Left kidney (tissue), 8 donors: ENCODE data around the gene PARPBP. TPM values are rescaled to one million over a fixed set of nuclear protein-coding genes. Genes with fewer than 3 reads are reported as not detected.
"Not testable (repeated sequence)": the region's sequence is repeated elsewhere in the genome, so short reads cannot be mapped to it uniquely, and the experiment has no call there.

Source experiments
- DNase-seq: peaks from one replicate; pipeline ENCODE4 v3.0.0-alpha.2; 2013
- long read RNA-seq, 8 donors: transcript quantifications; one replicate each; lab custom pipeline, GENCODE V29; 2026
- polyA plus RNA-seq: library from polyadenylated mRNA; unstranded; fragments of 120-200 nt; gene quantifications from one replicate; pipeline ENCODE4 v1.2.1, GENCODE V29; 2013; ENCODE audit not compliant: insufficient read length

PARPBP gene, protein sequence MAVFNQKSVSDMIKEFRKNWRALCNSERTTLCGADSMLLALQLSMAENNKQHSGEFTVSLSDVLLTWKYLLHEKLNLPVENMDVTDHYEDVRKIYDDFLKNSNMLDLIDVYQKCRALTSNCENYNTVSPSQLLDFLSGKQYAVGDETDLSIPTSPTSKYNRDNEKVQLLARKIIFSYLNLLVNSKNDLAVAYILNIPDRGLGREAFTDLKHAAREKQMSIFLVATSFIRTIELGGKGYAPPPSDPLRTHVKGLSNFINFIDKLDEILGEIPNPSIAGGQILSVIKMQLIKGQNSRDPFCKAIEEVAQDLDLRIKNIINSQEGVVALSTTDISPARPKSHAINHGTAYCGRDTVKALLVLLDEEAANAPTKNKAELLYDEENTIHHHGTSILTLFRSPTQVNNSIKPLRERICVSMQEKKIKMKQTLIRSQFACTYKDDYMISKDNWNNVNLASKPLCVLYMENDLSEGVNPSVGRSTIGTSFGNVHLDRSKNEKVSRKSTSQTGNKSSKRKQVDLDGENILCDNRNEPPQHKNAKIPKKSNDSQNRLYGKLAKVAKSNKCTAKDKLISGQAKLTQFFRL
- 18.3 TPM for polyA plus RNA-seq
- long read RNA-seq, donor 1, partial matches to known transcripts = 0 of 1 reads
- long read RNA-seq, donor 1, other reads (novel, unspliced or antisense) = 0 of 1 reads
- long read RNA-seq, donor 2, partial matches to known transcripts = 0 of 2 reads
- long read RNA-seq, donor 2, other reads (novel, unspliced or antisense) = 0 of 2 reads
- long read RNA-seq, donor 3, partial matches to known transcripts = 0 of 3 reads
- long read RNA-seq, donor 3, other reads (novel, unspliced or antisense) = 0 of 3 reads
- long read RNA-seq, donor 4 = 0 reads
- long read RNA-seq, donor 5, partial matches to known transcripts = 0 of 3 reads
- long read RNA-seq, donor 5, other reads (novel, unspliced or antisense) = 0 of 3 reads
- long read RNA-seq, donor 6, partial matches to known transcripts = 0 of 1 reads
- long read RNA-seq, donor 6, other reads (novel, unspliced or antisense) = 0 of 1 reads
- long read RNA-seq, donor 7, partial matches to known transcripts = 0 of 3 reads
- long read RNA-seq, donor 7, other reads (novel, unspliced or antisense) = 0 of 3 reads
- long read RNA-seq, donor 8 = 0 reads

DNA sequence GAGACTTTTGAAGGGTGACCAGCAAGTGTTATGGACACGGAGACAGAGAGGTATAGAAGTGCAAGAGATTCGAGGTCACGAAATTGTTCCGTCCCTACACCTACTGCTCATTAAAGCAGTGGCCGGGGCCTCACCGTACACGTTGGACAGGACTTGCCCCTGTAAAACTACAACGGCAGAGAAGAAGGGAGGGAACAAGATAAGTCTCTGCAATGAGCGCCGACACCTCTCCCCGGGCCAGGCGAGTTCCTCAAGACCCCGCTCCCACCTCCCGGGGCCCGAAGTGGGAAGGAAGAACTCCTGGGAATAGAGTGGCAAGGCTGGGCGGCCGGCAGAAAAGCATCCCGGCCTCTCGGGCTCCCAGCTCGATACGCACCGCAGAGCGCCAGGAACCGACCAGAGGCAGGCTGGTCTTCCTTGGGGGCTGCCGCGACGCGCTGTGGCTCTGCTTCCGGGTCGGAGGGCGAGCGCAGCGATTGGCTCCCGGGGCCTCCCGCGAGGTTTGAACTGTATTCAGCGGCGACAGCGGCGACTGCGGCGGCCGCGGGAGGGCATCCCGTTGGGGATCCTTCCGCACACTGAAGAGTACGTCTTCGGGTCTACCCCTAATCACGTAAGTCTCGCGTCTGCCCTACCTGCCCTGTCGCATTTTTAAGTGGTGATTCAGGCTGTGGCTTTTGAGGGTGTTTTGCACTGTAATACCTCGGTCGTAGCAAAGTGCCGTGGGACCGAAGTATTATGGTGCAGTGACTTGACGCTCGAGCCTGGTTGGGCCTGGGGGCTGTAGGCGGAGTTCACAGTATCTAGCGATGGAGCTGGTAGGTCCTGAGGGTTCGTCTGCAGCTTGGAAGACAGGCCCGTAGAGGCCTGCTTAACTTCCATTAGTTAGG is at the start of gene PARPBP, which contains the start of gene NUP37:
Gene PARPBP, plus strand, starts transcription at position 510 of the 890 bp plus-strand sequence. CDS start 3,706 bp downstream, outside the sequence.
Gene NUP37, minus strand, starts transcription at position 441 of the 890 bp plus-strand sequence. CDS start 1,596 bp downstream, outside the sequence.
- DNase-seq = peak; percentile 88

DNA sequence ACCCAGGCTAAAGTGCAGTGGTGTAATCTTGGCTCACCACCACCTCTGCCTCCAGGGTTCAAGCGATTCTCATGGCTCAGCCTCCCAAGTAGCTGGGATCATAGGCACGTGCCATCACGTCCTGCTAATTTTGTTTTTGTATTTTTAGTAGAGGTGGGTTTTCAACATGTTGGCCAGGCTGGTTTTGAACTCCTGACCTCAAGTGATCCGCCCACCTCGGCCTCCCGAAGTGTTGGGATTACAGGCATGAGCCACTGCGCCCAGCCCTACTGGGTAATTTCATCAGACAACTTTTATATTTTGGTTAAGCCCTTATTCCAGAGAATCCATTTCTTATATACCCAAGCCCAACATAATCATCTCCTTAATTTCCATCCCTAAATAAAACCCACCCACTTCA is 47.9 kb upstream of the PARPBP start:
- not testable (repeated sequence) for DNase-seq

DNA sequence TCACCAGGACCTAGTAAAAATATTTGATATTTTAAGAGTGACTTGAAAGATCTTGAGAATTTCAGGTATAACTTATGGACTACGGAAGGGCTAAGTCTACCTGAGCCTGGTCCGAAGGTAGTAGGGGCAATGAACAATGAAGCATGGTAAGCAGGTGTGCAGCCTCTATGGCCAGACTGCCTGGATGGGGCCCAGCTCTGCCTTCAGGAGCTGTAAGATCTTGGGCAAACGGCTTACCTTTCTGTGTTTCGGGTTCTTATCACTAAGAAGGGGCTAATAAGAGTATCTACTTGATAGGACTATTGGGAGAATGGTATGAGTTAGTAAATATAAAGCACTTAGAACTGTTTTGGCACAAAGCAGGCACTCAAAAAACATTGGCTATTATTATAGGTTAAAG is 39.1 kb upstream of the PARPBP start:
- DNase-seq = no peak

DNA sequence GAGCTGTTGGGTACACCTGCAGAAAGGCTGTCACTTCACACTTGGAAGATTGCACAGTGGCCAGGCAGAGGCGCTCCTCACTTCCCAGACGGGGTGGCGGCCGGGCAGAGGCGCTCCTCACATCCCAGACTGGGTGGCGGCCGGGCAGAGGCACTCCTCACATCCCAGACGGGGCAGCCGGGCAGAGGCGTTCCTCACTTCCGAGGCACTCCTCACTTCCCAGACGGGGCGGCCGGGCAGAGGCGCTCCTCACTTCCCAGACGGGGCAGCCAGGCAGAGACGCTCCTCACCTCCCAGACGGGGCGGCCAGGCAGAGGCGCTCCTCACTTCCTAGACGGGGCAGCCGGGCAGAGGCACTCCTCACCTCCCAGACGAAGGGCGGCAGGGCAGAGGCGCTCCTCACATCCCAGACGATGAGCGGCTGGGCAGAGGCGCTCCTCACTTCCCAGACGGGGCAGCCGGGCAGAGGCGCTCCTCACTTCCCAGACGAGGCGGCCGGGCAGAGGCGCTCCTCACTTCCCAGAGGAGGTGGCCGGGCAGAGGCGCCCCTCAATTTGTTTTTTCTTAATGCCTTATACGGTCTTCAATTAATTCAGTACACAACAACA is 30.7 kb upstream of the PARPBP start:
- not testable (repeated sequence) for DNase-seq

DNA sequence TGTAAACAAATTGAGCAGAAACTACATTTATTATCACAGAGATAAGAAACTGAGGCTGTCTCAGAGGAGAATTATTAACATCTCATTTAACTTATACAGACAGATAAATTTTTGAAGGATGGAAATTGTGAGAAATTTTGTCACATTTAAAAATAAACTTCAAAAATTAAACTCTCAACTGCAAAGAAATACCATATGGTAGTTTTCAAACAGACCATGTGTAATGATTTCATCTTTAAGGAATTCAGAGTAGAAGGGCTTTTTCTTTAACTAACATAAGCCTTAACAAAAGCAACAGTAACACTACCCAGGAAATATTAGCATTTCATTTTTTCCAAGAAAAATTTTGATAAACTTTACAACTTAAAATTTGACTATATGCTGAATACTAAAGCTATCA is 26.7 kb upstream of the PARPBP start:
- DNase-seq = no peak

DNA sequence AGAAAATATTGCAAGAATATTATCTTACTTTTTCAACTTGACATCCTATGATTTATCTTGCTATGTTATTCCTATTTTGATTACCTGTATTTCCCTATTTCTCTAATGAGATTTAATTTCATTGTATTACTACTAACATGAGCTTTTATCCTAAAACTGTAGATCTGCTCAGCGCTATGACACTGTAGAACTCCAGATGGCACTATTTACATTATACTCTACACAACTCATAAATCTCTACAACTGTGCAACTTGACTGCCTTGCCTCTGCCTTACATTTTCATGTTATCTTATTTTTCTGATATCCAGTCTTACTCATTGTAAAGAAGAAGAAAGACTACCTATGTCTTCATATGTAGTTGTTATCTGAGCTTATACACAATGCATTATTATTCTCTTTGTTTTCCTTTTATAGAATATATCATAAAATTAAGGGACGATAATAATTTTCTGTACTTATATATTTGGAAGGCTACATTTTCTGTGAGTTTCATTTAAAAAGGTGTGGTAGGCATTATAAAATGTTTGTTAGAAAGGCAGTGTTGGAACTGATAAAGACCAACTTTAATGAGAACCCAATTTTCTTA is 24.2 kb upstream of the PARPBP start:
- no peak for DNase-seq

DNA sequence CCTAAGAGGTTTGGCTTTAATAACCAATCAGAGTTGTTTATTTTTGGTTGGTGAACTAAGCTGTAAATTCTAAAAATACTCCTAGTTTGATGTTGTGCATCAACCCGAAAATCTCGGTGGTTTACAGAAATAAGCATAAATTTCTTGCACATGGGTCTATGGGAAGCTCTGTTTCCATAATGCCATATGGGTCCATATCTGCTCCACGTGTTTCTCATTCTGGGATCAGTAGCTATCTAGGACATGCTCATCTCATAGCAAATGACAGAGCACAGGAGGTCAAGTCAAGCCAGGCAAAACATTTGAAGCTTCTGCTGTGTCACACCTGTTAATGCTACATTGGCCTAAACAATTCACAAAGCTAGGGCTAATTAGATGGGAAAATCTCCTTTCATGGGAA is 23.1 kb upstream of the PARPBP start:
- DNase-seq = no peak

DNA sequence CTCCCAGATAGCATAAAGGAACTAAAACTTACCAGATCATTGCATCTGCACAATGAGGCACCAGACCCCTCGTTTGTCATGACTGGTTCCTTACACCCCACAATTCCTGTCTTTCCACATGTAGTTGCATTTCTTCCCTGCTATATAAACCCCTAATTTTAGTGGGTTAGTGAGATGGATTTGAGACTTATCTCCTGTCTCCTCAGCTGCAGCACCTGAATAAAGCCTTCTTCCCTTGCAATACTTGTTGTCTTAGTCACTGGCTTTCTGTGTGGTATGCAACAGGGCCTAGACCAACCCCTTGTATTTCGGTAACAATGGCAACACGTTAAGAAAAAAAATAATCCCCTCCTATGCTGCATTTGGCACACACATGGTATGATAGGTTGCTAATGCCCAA is 13.1 kb upstream of the PARPBP start:
- no peak for DNase-seq

DNA sequence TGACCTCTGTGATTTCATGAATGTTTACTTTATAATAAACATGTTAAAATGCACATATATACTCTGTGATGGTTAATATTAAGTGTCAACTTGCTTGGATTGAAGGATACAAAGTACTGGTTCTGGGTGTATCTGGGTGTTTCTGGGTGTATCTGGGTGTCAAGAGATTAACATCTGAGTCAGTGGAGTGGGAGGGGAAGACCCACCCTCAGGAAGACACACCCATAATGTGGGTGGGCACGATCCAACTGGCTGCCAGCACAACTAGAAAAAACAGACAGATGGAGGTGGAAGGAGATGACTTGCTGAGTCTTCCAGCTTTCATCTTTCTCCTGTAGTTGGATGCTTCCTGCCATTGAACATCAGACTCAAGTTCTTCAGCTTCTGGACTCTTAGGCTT is 12.0 kb upstream of the PARPBP start:
- no peak for DNase-seq

DNA sequence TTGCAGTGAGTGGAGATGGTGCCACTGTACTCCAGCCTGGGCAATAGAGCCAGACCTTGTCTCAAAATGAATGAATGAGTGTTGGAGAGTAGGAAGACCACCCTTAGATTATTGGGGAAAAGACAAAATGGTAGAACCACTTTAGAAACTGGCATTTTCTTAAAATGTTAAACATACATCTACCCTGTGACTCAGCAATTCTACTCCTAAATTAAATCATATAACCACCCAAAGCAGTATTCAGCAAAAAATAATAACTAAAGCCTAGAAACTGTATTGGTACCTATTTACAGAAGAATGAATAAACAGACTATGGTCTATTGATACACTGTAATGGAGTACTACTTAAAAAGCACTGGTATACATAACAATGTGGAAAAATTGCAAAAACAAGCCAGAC is 9.2 kb upstream of the PARPBP start:
- DNase-seq = no peak

DNA sequence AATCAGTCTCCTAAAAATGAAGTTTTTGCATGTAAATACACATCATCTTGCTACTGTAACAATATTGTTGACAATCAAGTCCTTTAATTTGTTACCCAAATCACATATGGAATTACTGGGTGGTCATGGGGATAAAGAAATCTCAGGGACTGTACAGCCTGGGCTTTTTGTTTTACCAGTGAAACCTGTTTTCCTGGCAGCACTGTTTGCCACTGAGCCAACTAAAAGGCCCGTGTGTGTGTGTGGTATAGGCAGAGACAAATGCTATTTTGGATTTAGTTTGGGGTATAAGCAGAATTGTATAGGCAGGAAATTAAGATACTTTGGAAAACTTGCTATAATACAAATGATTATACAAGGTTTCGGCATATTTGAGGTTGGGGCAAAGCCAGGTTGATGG is 5.8 kb upstream of the PARPBP start:
- DNase-seq = no peak

DNA sequence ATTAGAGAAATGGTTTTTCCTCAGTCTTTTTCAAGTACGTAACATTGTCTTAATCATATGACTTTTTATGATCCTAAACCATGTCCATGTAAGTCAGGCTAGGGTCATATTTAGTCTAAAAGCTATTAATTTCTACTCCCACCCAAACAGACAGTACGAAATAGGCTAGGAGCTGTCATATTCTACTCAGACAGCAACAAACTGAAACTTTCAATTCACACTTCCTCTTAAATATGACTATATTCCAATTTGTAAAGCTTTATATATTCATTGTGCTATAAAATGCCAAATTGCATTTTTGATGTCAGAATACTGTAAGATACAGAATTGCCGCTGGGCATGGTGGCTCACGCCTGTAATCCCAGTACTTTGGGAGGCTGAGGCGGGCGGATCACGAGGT is 3.6 kb upstream of the PARPBP start:
- DNase-seq = no peak

DNA sequence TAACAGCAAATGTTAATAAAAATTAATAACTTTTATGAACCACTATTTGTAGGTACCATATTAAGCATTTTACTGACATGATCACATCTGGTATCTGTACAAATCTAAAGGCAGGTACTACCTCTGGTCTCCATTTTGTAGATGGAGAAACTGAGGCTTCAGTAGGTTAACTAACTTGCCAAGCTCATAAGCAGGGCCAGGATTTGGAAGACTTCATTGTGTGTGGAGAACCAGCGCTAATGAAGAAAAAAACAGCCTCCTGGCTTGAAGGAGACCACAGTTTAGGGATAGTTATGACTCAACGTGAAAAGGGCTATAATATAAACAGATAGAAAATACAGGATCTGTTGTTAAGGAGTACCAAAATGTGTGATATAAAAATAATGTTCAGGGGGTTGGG is 1.1 kb upstream of the PARPBP start:
- DNase-seq = no peak

DNA sequence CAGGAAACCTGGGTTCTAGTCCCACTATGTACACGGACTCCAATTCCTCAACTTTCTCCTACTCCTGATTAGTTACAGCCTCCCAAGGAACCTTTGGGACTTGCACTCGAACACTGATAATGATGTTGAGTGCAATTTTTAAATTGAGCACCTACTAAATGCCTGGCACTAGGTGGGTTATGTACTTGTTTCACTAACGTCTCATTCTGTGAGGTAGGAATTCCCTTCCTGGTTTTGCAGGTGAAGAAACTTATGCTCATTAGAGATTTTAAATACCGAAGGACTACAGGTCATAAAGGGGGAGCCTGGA is 536 bp downstream of the PARPBP start:
- DNase-seq = no peak

DNA sequence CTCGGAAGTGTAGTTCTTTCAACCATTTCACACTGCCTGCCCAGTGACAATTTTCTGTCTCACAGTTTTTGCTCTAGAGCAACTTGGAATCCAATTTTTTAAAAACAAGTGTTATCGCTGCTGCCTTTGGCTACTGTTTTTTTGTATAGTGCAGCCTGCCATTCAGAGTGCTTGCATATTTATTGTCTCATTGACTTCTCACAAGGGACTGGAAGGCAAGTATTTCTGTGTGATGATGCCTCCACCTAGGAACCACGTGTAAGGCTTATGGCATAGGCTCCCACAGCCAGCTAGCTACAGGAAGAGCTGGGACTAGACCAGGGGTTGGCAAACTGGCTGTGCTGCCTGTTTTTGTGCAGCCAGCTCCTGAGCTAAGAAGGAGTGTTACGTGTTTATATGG is 903 bp downstream of the PARPBP start:
- no peak for DNase-seq

DNA sequence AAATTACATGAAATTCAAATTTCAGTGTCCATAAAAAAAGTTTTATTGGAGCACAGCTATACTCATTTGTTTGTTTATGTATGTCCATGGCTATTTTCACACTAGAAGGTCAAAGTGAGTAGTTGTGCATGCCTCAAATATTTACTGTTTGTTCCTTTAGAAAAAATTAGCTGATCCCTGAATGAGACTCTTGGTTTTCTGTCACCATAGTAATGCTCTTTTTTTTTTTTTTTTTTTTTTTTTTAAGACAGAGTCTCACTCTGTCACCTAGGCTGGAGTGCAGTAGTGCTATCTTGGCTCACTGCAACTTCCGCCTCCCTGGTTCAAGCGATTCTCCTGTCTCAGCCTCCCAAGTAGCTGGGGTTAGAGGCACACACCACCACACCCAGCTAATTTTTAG is 1.3 kb downstream of the PARPBP start:
- DNase-seq = not testable (repeated sequence)

DNA sequence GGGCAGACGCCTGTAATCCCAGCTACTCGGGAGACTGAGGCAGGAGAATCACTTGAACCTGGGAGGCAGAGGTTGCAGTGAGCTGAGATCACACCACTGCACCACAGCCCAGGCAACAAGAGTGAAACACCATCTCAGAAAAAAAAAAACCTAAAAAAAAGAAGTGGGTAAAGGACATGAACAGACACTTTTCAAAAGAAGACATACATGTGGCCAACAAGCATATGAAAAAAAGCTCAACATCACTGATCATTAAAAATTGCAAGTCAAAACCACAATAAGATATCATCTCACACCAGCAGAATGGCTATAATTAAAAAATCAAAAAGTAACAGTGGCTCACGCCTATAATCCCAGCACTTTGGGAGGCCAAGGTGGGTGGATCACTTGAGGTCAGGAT is 10.7 kb downstream of the PARPBP start:
- not testable (repeated sequence) for DNase-seq

DNA sequence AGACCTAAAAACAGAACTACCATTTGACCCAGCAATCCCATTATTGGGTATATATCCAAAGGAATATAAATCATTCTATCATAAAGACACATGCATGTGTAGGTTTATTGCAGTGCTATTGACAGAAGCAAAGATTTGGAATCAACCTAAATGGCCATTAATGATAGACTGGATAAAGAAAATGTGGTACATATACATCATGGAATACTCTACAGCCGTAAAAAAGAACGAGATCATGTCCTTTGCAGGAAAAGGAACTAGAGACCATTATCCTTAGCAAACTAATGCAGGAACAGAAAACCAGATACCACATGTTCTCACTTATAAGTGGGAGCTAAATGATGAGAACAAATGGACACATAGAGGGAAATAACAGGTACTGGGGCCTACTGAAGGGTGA is 11.5 kb downstream of the PARPBP start:
- DNase-seq = not testable (repeated sequence)

DNA sequence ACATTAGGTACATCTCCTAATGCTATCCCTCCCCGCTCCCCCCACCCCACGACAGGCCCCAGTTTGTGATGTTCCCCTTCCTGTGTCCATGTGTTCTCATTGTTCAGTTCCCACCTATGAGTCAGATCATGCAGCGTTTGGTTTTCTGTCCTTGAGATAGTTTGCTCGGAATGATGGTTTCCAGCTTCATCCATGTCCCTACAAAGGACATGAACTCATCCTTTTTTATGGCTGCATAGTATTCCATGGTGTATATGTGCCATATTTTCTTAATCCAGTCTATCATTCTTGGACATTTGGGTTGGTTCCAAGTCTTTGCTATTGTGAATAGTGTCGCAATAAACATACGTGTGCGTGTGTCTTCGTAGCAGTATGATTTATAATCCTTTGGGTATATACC is 17.6 kb downstream of the PARPBP start:
- not testable (repeated sequence) for DNase-seq

DNA sequence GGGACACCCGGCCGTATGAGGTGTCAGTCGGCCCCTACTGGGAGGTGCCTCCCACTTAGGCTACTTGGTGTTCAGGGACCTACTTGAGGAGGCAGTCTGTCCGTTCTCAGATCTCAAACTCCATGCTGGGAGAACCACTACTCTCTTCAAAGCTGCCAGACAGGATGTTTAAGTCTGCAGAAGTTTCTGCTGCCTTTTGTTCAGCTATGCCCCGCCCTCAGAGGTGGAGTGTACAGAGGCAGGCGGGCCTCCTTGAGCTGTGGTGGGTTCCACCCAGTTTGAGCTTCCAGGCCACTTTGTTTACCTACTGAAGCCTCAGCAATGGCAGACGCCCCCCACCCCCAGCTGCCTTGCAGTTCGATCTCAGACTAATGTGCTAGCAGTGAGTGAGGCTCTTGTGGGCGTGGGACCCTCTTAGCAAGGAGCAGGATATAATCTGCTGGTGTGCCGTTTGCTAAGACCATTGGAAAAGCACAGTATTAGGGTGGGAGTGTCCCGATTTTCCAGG is 22.9 kb downstream of the PARPBP start:
- DNase-seq = not testable (repeated sequence)

DNA sequence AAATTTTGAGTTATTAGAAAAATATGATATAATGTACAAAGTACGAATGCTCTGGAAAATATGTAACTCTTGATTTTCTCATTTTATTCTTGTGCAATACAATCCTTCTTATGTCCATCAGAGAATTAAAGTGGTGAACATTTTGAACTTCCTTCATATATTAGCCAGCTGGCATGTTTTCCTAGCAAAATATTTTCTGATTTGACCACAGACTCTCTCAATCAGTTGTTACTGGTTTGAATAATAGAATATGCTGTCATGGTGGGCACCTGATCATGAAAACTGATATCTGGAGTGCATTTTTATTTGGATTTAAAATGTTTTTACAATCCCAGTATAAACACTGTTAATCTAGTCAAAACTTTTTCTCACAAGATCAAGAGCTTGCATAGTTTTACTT is 24.2 kb downstream of the PARPBP start:
- no peak for DNase-seq
